Mucosa of descending colon (tissue), 3 donors: ENCODE results near the gene DYNLRB1. TPM values are rescaled to one million over a fixed set of nuclear protein-coding genes. Genes with fewer than 3 reads are reported as not detected.

ENCODE experiments used
- ATAC-seq: fragments of 200-7000 bp; cut with Tn5 transposase; one replicate; pipeline ENCODE4 v1.9.1; 2020; ENCODE audit warnings: mild to moderate bottlenecking, moderate library complexity
- DNase-seq, 3 donors: peaks; one replicate each; pipeline ENCODE4 v3.0.0-alpha.2; 2020
- H3K36me3 ChIP-seq: fragments of 200-600 bp; one replicate; pipeline ENCODE4 v1.8.0; 2021; ENCODE audit warnings: low read depth, mild to moderate bottlenecking
- H3K4me1 ChIP-seq: fragments of 200-600 bp; one replicate; pipeline ENCODE4 v1.8.0; 2021; ENCODE audit warnings: low read depth, mild to moderate bottlenecking
- H3K4me3 ChIP-seq: fragments of 200-600 bp; one replicate; pipeline ENCODE4 v1.8.0; 2021; ENCODE audit warnings: mild to moderate bottlenecking
- H3K9me3 ChIP-seq: fragments of 200-600 bp; one replicate; pipeline ENCODE4 v1.8.0; 2021; ENCODE audit warnings: mild to moderate bottlenecking
- CTCF ChIP-seq: fragments of 200-600 bp; IDR thresholded peaks from one replicate; pipeline ENCODE4 v1.8.0; 2022; ENCODE audit warnings: antibody characterized with exemption, mild to moderate bottlenecking
- intact Hi-C, 2 donors: fragments of 100-400 bp; cut with DNase I in 1 of 2; cut with micrococcal nuclease in 1 of 2; formaldehyde crosslinking; loops; one replicate each; pipeline versions ENCODE4 v1.11.0 to v1.11.1; 2022; cut with DNase I, micrococcal nuclease
- total RNA-seq, 3 donors: library from RNA; stranded (reverse); fragmentation: NEBNext Ultra II Directional in 2 of 3; extraction: Animal tissue kit (Norgen Biotek cat#: 25700) in 2 of 3; gene quantifications; one replicate each; pipeline versions ENCODE4 v1.2.1 to v1.2.4, GENCODE V29; 2021 to 2023
- donor health status: DM: no; HTN: no; CAD: no; lungs with moderate emphysema.
- donor health status: DM: no; HTN: no; CAD: no.
- donor health status: DM: no; HTN: yes; CAD: no.

Gene DYNLRB1
- total RNA-seq, 3 donors from 2014 or later, result 110 to 137 (median 119) TPM

- ATAC-seq, result no peak
- no peak overlapping the region for H3K4me3 ChIP-seq
- DNase-seq, result no peak
- H3K36me3 ChIP-seq, result peaks cover 4% of the 10 kb centered on the region
- TF ChIP-seq CTCF, result no peak
- intact Hi-C loops, result no loop called here
- H3K4me1 ChIP-seq, result no peaks in the 10 kb centered on the region
- H3K9me3 ChIP-seq, result no peaks in the 10 kb centered on the region
These were observed 9.7 kb upstream of the DYNLRB1 start for GRCh38 chr20:34506480-34506879.

GRCh38 chr20:34507702-34508413 lies 8.4 kb upstream of the DYNLRB1 start:
- no peak overlapping the region for H3K4me3 ChIP-seq
- no peak for DNase-seq
- intact Hi-C loops, result no loop called here
- no peaks in the 10 kb centered on the region for H3K9me3 ChIP-seq
- no peak for TF ChIP-seq CTCF
- H3K36me3 ChIP-seq, result peaks cover 4% of the 10 kb centered on the region
- H3K4me1 ChIP-seq, result no peaks in the 10 kb centered on the region
- no peak for ATAC-seq

DNA sequence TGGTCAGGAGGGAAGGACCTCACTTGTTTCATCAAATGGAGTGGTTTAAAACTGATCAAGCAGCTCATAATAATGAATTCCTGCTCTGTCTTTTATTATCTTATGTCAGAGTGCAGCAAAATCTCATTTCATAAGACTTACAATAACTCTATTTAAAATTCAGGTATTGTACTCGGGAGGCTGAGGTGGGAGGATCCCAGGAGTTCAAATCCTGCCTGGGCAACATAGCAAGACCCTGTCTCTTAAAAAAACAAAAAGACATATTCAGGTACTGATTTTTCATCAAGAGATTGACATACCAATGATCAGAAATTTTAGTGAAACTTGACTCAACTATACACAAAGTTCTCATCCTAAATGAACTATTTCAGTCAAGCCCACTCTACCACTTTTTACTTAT lies 5.6 kb upstream of the DYNLRB1 start:
- peaks cover 4% of the 10 kb centered on the region for H3K4me1 ChIP-seq
- no peak overlapping the region for H3K4me3 ChIP-seq
- ATAC-seq (no peak), DNase-seq (no peak)
- no peaks in the 10 kb centered on the region for H3K36me3 ChIP-seq
- no peak for TF ChIP-seq CTCF
- intact Hi-C loops, result no loop called here
- no peaks in the 10 kb centered on the region for H3K9me3 ChIP-seq

DNA sequence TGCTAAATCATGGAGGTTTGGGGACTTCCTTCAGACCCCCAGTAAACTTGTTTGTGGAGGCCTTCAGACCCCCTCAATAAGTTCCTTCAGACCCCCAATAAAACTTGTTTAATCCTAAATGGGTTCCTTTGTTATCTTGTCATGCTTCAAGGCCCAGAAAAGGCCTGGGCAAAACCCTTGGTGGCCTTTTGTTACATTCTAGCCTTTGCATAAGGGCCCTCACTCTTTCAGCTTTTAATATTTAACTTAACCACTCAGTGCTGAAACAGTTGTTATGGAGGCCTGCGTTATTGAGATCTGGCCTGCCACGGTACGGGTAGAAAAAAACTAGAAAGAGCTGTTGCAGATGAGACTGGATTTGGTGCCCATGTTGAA lies 4.3 kb upstream of the DYNLRB1 start:
- no peaks in the 10 kb centered on the region for H3K9me3 ChIP-seq
- TF ChIP-seq CTCF, result no peak
- intact Hi-C loops, result no loop called here
- no peak overlapping the region for H3K4me3 ChIP-seq
- no peak for DNase-seq
- no peaks in the 10 kb centered on the region for H3K36me3 ChIP-seq
- H3K4me1 ChIP-seq, result peaks cover 4% of the 10 kb centered on the region
- no peak for ATAC-seq

GRCh38 chr20:34512266-34512954 lies 3.8 kb upstream of the DYNLRB1 start:
- no peak overlapping the region for H3K4me3 ChIP-seq
- DNase-seq, result no peak
- TF ChIP-seq CTCF, result no peak
- H3K36me3 ChIP-seq, result no peaks in the 10 kb centered on the region
- intact Hi-C loops, result no loop called here
- ATAC-seq, result no peak
- no peaks in the 10 kb centered on the region for H3K9me3 ChIP-seq
- H3K4me1 ChIP-seq, result peaks cover 6% of the 10 kb centered on the region
